Measurements from ENCODE around the gene TMEM80.

- TF ChIP-seq POLR2A (IDR thresholded peaks at IDR 0.05) = no peak
- TF ChIP-seq CTCF (IDR thresholded peaks at IDR 0.05 in 4 of 5, conservative IDR thresholded peaks at IDR 0.05 in 1 of 5) = no peak
These were observed 17.3 kb upstream of the TMEM80 start for GRCh38 chr11:678297-678696.
